ENCODE data around the gene CRMP1. TPM values are rescaled to one million over a fixed set of nuclear protein-coding genes. Genes with fewer than 3 reads are reported as not detected.

Gene CRMP1
- polyA plus RNA-seq, 1 donor (not counting 4 experiments of a cell fraction or from before 2014, with no cell fraction given), result 0.03 TPM

GRCh38 chr4:5827108-5828004, 65.5 kb downstream of the CRMP1 start:
- no peak for TF ChIP-seq CTCF (optimal IDR thresholded peaks at IDR 0.05 in 1 of 3, IDR thresholded peaks at IDR 0.05 in 1 of 3, conservative IDR thresholded peaks at IDR 0.05 in 1 of 3; ENCODE audit: extremely low read depth in 1 of 3, insufficient read depth in 2 of 3, low read length in 3 of 3)
- no peaks in the 10 kb centered on the region for H3K27me3 ChIP-seq (ENCODE audit: control insufficient read depth, extremely low read depth, insufficient read depth, low read length)
- H3K4me3 ChIP-seq (ENCODE audit: control insufficient read depth in 2 of 3, extremely low read depth in 1 of 3, insufficient read depth in 2 of 3, low read depth in 1 of 3, low read length in 3 of 3), result no peak overlapping the region
- peaks cover 6 to 12% of the 10 kb centered on the region in 2 experiments for H3K36me3 ChIP-seq (ENCODE audit: control insufficient read depth in 2 of 2, extremely low read depth in 1 of 2, insufficient read depth in 2 of 2, low read length in 2 of 2)
- no peaks in the 10 kb centered on the region for H3K79me2 ChIP-seq (ENCODE audit: control insufficient read depth, insufficient read depth, low read length)
- no peaks in the 10 kb centered on the region for H3K9me3 ChIP-seq (ENCODE audit: control insufficient read depth, low read depth, low read length)
- dilution Hi-C loops (cut with MboI; ENCODE audit: extremely low pct_ligation_motif_present, low sequenced_read_pairs), result no loop called here
- no peak overlapping the region for H3K9ac ChIP-seq (ENCODE audit: control insufficient read depth, extremely low read depth, insufficient read depth, low read length)
- no peaks in the 10 kb centered on the region for H4K20me1 ChIP-seq (ENCODE audit: control insufficient read depth, extremely low read depth, insufficient read depth, low read length)
- FAIRE-seq, result no peak
- no peaks in the 10 kb centered on the region for H3K4me1 ChIP-seq (ENCODE audit: control insufficient read depth, extremely low read depth, insufficient read depth, low read length)
- no peak overlapping the region for H3K4me2 ChIP-seq (ENCODE audit: control insufficient read depth, extremely low read depth, insufficient read depth, low read depth, low read length)
- no peaks in the 10 kb centered on the region for H3K9me1 ChIP-seq (ENCODE audit: control insufficient read depth, extremely low read depth, insufficient read depth, low read length)
- no peak overlapping the region for H3K27ac ChIP-seq (ENCODE audit: control insufficient read depth, insufficient read depth, low read length)
- DNase-seq (ENCODE audit: low read depth, low spot score), result no peak
- H2AFZ ChIP-seq (ENCODE audit: control insufficient read depth, low read length), result no peak overlapping the region

- no peaks in the 10 kb centered on the region for H4K20me1 ChIP-seq (ENCODE audit: control insufficient read depth, extremely low read depth, insufficient read depth, low read length)
- H3K36me3 ChIP-seq (ENCODE audit: control insufficient read depth in 2 of 2, extremely low read depth in 1 of 2, insufficient read depth in 2 of 2, low read length in 2 of 2), result peaks cover 10 to 15% of the 10 kb centered on the region in 2 experiments
- FAIRE-seq, result no peak
- no peaks in the 10 kb centered on the region for H3K27me3 ChIP-seq (ENCODE audit: control insufficient read depth, extremely low read depth, insufficient read depth, low read length)
- dilution Hi-C loops (cut with MboI; ENCODE audit: extremely low pct_ligation_motif_present, low sequenced_read_pairs), result no loop called here
- H3K27ac ChIP-seq (ENCODE audit: control insufficient read depth, insufficient read depth, low read length), result no peak overlapping the region
- no peaks in the 10 kb centered on the region for H3K4me1 ChIP-seq (ENCODE audit: control insufficient read depth, extremely low read depth, insufficient read depth, low read length)
- no peak for DNase-seq (ENCODE audit: low read depth, low spot score)
- no peak overlapping the region for H2AFZ ChIP-seq (ENCODE audit: control insufficient read depth, low read length)
- H3K4me2 ChIP-seq (ENCODE audit: control insufficient read depth, extremely low read depth, insufficient read depth, low read depth, low read length), result no peak overlapping the region
- no peak for TF ChIP-seq EZH2 (IDR thresholded peaks at IDR 0.05; ENCODE audit: low read length)
- TF ChIP-seq CTCF (optimal IDR thresholded peaks at IDR 0.05 in 1 of 3, IDR thresholded peaks at IDR 0.05 in 1 of 3, conservative IDR thresholded peaks at IDR 0.05 in 1 of 3; ENCODE audit: extremely low read depth in 1 of 3, insufficient read depth in 2 of 3, low read length in 3 of 3), result no peak
- H3K9me1 ChIP-seq (ENCODE audit: control insufficient read depth, extremely low read depth, insufficient read depth, low read length), result no peaks in the 10 kb centered on the region
- no peak overlapping the region for H3K9ac ChIP-seq (ENCODE audit: control insufficient read depth, extremely low read depth, insufficient read depth, low read length)
- H3K9me3 ChIP-seq (ENCODE audit: control insufficient read depth, low read depth, low read length), result no peaks in the 10 kb centered on the region
- no peak overlapping the region for H3K4me3 ChIP-seq (ENCODE audit: control insufficient read depth in 2 of 3, extremely low read depth in 1 of 3, insufficient read depth in 2 of 3, low read depth in 1 of 3, low read length in 3 of 3)
- no peaks in the 10 kb centered on the region for H3K79me2 ChIP-seq (ENCODE audit: control insufficient read depth, insufficient read depth, low read length)
These were observed 66.3 kb downstream of the CRMP1 start for GRCh38 chr4:5826437-5827107.

Measured in keratinocyte (primary cell).